GM10266 (cell line): ENCODE results near the gene PLK3.
A peak's percentile ranks its signal among the peaks of the same experiment; 100 is the strongest.
"Not testable (repeated sequence)": the region's sequence is repeated elsewhere in the genome, so short reads cannot be mapped to it uniquely, and the experiment has no call there.

ENCODE experiments used
- DNase-seq: peaks from one replicate; pipeline ENCODE4 v3.0.0; 2012; ENCODE audit errors: extremely low spot score
- TF ChIP-seq, protein P1 (sequence below): IDR thresholded peaks from 2 replicates; pipeline ENCODE4 v1.5.1; 2012; ENCODE audit warnings: mild to moderate bottlenecking, low read depth; ENCODE audit not compliant: control insufficient read depth, insufficient read depth; ENCODE audit errors: missing control alignments

The PLK3 gene

DNA sequence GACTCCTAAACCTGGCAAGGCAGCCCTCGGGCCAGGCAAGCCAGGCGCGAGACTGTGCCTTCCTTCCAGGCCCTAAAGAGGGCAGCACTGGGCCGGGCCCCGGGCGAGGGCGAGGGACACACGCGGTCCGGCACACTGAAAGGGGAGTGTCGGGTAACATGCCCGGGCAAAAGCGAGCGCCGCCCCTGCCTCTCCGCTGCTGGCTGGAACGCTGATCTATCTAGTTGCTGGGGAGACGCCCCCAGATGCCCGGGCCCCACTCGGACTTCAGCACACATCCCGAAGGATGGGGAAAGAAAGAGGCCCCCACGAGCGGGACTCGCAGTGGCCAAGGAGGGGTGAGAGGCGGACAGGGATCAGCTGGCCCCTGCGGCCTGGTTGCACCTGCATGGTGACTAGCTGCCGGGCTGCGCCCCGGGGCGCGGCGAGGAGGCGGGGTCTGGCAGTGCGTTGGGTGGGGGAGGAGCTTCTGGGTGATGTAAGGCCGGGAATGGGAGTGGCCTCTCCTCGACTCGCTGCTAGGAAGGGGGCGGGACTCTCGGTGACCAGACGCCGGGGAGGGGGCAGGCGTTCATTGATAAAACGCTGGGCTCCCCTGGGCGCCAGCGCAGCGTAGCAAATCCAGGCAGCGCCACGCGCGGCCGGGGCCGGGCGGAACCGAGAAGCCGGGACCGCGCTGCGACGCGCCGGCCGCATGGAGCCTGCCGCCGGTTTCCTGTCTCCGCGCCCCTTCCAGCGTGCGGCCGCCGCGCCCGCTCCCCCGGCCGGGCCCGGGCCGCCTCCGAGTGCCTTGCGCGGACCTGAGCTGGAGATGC, at the start of gene PLK3:
Gene PLK3, plus strand, starts transcription at position 608 of the 815 bp plus-strand sequence. Its CDS starts 87 bp downstream, at position 695.
- TF ChIP-seq, protein P1, sequence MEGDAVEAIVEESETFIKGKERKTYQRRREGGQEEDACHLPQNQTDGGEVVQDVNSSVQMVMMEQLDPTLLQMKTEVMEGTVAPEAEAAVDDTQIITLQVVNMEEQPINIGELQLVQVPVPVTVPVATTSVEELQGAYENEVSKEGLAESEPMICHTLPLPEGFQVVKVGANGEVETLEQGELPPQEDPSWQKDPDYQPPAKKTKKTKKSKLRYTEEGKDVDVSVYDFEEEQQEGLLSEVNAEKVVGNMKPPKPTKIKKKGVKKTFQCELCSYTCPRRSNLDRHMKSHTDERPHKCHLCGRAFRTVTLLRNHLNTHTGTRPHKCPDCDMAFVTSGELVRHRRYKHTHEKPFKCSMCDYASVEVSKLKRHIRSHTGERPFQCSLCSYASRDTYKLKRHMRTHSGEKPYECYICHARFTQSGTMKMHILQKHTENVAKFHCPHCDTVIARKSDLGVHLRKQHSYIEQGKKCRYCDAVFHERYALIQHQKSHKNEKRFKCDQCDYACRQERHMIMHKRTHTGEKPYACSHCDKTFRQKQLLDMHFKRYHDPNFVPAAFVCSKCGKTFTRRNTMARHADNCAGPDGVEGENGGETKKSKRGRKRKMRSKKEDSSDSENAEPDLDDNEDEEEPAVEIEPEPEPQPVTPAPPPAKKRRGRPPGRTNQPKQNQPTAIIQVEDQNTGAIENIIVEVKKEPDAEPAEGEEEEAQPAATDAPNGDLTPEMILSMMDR, result peak; percentile 97
- peak; percentile 99 for DNase-seq

DNA sequence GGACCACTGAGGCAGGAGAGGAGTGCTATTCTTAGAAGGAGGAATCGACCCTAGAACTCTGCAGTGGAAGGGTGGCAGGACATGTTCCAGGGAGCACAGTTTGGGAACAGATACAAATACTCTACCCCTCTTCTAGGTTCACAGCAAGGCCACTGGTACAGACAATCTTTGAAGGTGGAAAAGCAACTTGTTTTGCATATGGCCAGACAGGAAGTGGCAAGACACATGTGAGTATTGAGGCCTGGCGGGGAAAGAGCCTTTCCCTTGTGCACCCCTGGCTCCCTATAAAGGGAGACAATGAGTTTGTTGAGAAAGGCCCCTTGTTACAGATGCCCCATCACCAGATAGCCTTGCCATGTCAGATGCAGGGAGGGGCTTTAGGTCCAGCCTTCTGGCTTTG, 42.8 kb upstream of the PLK3 start:
- TF ChIP-seq, protein P1, result no peak
- DNase-seq, result no peak

DNA sequence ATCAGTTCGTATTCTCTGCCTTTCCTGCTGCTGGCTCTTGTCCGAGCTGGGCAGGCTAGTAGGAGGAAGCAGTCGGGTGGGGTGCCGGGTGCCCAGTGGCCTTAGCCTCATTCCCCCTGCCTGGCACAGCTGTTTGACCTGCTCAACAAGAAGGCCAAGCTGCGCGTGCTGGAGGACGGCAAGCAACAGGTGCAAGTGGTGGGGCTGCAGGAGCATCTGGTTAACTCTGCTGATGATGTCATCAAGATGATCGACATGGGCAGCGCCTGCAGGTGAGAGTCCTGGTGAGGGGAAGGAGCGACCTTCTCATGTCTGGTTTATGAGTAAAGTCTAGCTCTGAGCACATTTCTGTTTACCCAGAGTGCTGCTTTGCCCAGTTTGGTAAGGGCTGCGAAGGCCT, 41.1 kb upstream of the PLK3 start:
- no peak for DNase-seq
- TF ChIP-seq, protein P1, result no peak

DNA sequence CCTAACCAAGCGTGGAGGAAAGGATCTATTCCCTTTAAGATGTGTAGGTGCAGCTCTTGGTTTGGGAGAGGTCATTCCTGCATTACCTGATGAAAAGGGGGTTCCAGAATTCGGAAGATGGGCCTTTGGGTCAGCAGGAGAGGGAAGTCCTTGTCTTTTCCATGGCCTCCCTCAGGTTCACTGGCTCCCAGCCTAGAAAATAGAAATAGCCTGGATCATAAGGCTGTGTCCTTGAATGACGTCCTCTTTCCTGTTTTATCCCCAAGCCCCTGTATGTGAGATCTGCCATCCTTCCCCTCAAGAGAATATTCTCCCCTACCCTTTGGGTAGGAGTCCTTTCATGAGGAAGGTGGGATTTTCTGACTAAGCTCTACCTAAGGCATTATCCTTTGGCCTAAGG, 39.3 kb upstream of the PLK3 start:
- TF ChIP-seq, protein P1, result no peak
- no peak for DNase-seq

DNA sequence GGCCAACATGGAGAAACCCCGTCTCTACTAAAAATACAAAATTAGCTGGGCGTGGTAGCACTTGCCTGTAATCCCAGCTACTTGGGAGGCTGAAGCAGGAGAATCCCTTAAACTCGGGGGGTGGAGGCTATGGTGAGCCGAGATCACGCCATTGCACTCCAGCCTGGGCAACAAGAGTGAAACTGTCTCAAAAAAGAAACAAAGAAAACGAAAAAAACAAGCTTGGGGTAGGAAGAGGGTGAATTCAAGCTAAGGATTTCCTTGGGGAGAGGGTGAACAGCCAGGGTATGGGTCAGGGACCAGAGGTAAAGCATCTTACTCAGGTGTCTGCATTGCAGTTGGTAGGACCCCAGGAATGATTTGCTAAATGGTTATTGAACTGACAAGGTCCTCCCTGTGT, 33.8 kb upstream of the PLK3 start:
- not testable (repeated sequence) for DNase-seq

DNA sequence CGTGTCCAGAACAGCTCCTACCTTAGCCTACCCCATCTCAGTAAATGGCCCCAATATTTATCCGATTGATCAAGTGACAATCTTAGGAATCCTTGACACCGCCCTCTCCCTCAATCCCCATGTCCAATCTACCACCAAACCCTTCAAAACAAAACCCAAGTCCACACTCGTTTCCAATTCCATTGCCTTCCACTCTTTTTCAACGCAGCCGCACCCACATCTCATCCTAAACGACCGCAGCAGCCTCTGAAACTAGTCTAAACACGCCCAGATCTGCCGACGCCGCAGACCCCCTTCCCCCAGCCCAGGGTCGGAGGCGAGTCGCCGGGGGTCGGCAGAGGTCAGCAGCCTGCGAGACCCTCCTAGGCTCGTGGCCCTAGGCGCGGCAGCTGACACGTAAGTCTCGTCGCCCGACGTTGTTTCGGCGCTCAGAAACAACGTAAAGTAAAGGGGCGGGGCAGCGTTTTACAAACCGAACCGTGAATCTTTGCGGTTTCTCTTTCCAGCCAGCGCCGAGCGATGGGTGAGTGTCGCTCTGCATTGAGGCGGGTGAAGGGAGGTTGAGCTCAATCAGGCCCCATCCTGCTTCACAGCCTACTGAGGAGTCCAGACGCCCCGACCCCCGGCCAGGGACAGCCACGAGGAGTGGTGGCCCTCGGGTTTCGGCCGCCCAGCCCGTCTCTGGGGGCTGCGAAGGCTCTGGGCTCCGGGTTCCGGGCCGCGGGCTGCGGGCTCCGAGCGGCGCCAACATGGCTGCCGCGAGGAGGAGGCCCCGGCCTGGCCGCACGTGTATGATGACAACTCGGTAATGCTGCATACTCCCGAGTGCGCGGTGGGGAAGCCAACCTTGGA, 24.9 kb upstream of the PLK3 start, which contains the start of gene RPS8:
Gene RPS8, plus strand, starts transcription at position 463 of the 852 bp plus-strand sequence. Its CDS starts 57 bp downstream, at position 520.
- peak; percentile 90 for DNase-seq

More for the DNA sequence above, 24.9 kb upstream of the PLK3 start, which contains the start of gene RPS8:
- TF ChIP-seq, protein P1, result no peak
